DMS 273 treated with DMSO at 0.1 percent for 48 hours (cell line): ENCODE results near the gene FGF13.

Experiments
- DNase-seq: peaks from one replicate; lab custom pipeline; 2025; lab: John Stamatoyannopoulos, UW

Gene FGF13

GRCh38 chrX:138711399-138712347 is at the start of gene FGF13:
Gene FGF13, minus strand, starts transcription at chrX:138711717. Its CDS starts 714 bp downstream, at chrX:138711003.
- no peak for DNase-seq

- DNase-seq, result no peak
These were observed 47.9 kb upstream of the FGF13 start for GRCh38 chrX:138759217-138759943.

- DNase-seq, result no peak
These were observed 44.7 kb upstream of the FGF13 start for GRCh38 chrX:138756234-138756633.

GRCh38 chrX:138754861-138755260 is 43.3 kb upstream of the FGF13 start:
- no peak for DNase-seq

GRCh38 chrX:138748480-138748879 is 37.0 kb upstream of the FGF13 start:
- no peak for DNase-seq

GRCh38 chrX:138745196-138745595 is 33.7 kb upstream of the FGF13 start:
- peak; percentile 12 for DNase-seq

GRCh38 chrX:138742217-138742616 is 30.7 kb upstream of the FGF13 start:
- DNase-seq, result no peak

- no peak for DNase-seq
These were observed 28.8 kb upstream of the FGF13 start for GRCh38 chrX:138740341-138740740.

- no peak for DNase-seq
These were observed 11.8 kb upstream of the FGF13 start for GRCh38 chrX:138723301-138723700.

- DNase-seq, result no peak
These were observed 7.9 kb upstream of the FGF13 start for GRCh38 chrX:138719396-138719795.

- no peak for DNase-seq
These were observed 7.4 kb upstream of the FGF13 start for GRCh38 chrX:138718941-138719340.

- DNase-seq, result no peak
These were observed 613 bp downstream of the FGF13 start for GRCh38 chrX:138710866-138711341.

- DNase-seq, result no peak
These were observed 1.4 kb downstream of the FGF13 start for GRCh38 chrX:138709886-138710791.

GRCh38 chrX:138708268-138708667 is 3.2 kb downstream of the FGF13 start:
- no peak for DNase-seq

- DNase-seq, result no peak
These were observed 6.9 kb downstream of the FGF13 start for GRCh38 chrX:138704596-138704995.

- no peak for DNase-seq
These were observed 7.4 kb downstream of the FGF13 start for GRCh38 chrX:138704101-138704500.

- no peak for DNase-seq
These were observed 18.9 kb downstream of the FGF13 start for GRCh38 chrX:138692591-138692990.

- no peak for DNase-seq
These were observed 20.3 kb downstream of the FGF13 start for GRCh38 chrX:138691186-138691585.

- no peak for DNase-seq
These were observed 20.9 kb downstream of the FGF13 start for GRCh38 chrX:138690591-138690990.

GRCh38 chrX:138683600-138683999 is 27.9 kb downstream of the FGF13 start:
- DNase-seq, result no peak

GRCh38 chrX:138669693-138670092 is 41.8 kb downstream of the FGF13 start:
- no peak for DNase-seq

- no peak for DNase-seq
These were observed 47.1 kb downstream of the FGF13 start for GRCh38 chrX:138664466-138664865.
